ENCODE results near the gene MOV10L1.
A peak's percentile ranks its signal among the peaks of the same experiment; 100 is the strongest.
"Not testable (repeated sequence)": the region's sequence is repeated elsewhere in the genome, so short reads cannot be mapped to it uniquely, and the experiment has no call there.

Gene MOV10L1

GRCh38 chr22:50078761-50079160 is 11.0 kb upstream of the MOV10L1 start:
- DNase-seq = no peak

DNA sequence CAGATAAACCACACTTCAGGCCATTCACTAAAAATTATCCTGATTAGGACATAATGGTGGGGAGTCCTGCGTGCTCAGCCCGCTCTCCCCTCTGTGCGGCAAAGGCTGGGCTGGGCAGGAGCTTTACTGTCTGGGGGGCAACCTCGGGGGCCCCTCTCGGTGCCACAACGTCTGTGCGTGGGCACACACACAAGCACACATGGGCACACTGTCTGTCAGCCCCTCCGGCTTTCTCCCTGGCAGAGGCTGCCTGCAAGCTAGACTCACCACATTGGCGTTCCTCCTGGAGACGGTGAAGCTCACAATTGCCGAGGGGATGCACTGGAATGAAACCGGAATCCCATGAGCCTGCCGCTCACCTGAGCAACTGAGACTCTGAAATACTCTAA is 9.7 kb upstream of the MOV10L1 start:
- no peak for DNase-seq

DNA sequence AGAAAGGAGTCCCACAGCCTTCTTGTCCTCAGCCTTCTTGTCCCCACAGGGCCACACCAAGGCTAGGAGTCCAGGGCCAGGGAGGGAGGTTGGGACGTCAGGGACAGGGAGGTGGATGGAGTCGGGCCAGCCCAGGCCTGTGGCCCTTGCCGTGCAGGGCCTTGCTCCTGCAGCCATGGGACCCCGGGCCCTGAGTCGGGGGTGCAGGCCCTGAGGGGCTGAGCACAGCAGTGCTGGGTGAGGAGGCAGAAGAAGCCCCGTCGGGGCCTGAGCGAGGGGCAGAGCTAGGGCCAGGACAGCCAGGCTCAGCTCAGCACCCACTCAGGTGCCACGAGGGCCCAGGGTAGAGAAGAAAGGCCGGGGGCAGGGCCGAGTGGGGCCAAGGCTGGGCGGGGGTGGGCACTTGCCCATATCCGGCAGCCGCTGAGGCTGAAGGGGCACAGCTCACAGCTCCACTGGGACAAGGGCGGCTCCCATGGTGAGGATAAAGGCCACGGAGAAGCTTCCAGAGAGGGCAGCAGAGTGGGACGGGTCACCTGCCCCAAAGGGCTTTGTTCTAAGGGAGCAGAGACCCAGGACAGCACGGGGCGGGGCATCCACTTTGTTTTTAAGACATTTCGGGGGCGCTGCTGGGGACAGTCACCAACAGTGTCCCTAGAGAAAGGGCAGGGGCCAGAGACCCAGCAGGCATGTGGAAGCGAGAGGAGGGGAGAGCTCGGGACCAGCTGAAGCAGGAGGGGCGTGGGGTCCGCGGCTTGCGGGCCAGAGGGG is 8.2 kb upstream of the MOV10L1 start:
- DNase-seq = no peak

- DNase-seq = no peak
Observed at GRCh38 chr22:50082197-50082715, 7.5 kb upstream of the MOV10L1 start.

- no peak for DNase-seq
Observed at GRCh38 chr22:50082961-50083461, 6.8 kb upstream of the MOV10L1 start.

DNA sequence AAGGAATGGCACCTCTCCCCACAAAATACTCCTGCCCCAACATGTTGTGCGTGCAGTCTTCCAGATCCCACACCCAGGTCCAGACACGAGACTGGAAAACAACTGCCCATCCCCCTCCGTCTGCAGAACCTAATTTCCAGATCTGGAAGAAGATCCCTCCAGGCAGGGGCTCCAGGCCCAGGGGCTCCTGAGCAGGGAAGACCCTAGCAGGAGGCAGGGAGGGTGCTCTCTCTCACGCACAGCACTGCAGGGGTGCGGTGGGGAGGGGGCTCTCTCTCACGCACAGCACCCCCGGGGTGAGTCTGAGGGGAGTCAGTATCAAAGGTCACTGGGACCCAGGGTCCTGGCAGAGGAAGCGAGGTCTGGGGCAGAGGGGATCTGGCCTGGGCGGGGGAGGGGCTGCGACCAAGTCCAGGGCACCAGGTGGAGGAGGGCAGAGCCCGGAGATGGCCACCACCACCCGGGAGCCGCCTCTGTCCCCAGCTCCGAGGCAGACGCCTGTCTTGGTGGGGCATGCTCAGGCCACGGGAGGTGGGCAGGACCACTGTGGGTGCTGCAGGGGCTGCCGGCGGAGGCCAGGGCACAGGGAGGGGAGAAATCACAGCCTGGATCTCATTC is 6.2 kb upstream of the MOV10L1 start:
- DNase-seq = no peak

DNA sequence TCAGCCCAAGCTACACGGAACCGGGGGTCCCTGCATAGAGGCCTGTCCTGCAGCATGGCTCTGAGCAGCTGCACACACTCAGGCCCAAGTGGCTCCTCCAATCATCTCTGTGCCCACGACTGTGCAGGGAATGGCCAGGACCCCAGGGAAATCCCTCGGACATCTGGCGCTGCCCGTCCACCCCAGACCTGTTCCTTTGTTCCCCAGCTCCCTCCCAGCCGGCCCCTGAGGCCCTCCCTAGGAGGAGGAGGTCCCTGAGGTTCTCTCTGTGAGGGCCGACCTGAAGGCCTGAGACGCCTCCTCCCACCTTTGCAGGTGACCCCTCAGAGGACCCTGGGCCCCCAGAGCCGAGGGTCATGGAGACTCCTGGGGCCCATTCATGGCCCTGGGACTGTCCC is 5.7 kb upstream of the MOV10L1 start:
- no peak for DNase-seq

GRCh38 chr22:50084614-50085021 is 5.2 kb upstream of the MOV10L1 start:
- DNase-seq = no peak

DNA sequence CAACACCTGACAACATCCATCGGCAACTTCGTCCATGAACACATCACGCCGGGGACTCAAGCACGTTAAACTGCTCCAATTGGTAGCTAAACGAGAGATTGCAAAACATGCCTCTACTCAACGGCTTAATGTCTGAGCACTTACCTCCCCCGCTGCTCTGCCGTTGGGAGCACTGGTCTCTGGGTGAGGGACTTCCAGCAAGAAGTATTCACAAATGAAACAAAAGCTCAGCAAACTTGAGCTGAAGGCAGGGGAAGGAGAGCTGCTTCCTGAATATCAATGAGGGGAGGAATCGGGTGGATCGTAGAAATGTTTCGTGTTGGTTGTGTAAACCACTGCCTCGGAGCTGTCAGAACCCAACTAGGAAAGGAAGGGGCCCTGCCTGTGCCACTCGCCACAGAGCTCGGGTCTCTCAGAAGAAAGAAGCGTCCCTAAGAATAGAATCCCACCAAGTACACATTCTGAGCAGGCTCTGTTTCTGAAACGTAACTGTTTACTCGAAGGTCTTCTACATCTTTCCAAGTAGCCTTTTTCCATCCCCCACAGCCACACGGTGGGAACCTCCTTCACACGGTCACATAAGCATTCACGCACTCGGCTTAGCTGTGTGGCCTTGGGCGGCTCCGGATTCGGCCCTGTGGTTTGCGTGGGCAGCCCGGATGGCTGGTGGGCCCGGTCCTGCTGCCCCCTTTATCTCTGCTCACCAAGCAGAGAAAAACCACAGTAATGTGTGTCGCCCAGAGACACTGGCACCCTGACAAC is 4.4 kb upstream of the MOV10L1 start, which contains the start of gene MLC1:
Gene MLC1 (minus strand): TSS at position 216 of the 762 bp plus-strand sequence. CDS start 524 bp downstream, outside the sequence.
- DNase-seq = no peak

DNA sequence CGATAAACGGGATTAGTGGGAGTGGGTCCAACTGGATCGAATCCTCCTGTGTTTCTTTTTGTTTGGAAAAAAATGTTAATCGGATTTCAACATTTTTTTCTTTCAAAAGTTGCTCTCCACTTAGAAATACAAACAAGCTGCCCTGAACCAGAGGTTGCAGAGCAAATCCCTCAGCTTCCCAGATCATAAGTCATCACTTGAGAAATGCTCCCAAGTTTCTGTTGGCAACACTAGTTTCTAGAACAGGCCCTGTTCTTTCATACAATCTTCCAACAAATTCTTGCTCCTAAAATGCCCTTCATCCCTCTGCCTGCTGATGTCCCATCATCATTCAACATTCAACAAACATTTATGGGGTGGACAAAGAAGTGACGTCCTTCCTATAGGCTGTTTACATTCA is 3.3 kb upstream of the MOV10L1 start:
- no peak for DNase-seq

- DNase-seq = not testable (repeated sequence)
Observed at GRCh38 chr22:50086975-50087374, 2.8 kb upstream of the MOV10L1 start.

- no peak for DNase-seq
Observed at GRCh38 chr22:50087646-50088045, 2.2 kb upstream of the MOV10L1 start.

- no peak for DNase-seq
Observed at GRCh38 chr22:50088096-50088495, 1.7 kb upstream of the MOV10L1 start.

GRCh38 chr22:50089231-50089630 is 575 bp upstream of the MOV10L1 start:
- DNase-seq = no peak

- DNase-seq = no peak
Observed at GRCh38 chr22:50090412-50090714, 557 bp downstream of the MOV10L1 start.

- DNase-seq = peak in 1 of 3 experiments; percentile 12
Observed at GRCh38 chr22:50091092-50091768, 1.4 kb downstream of the MOV10L1 start.

GRCh38 chr22:50092342-50092741 is 2.5 kb downstream of the MOV10L1 start:
- DNase-seq = no peak

GRCh38 chr22:50098052-50098451 is 8.2 kb downstream of the MOV10L1 start:
- DNase-seq = no peak

- DNase-seq = peak in 1 of 3 experiments; percentile 1
Observed at GRCh38 chr22:50101870-50102565, 12.2 kb downstream of the MOV10L1 start.

DNA sequence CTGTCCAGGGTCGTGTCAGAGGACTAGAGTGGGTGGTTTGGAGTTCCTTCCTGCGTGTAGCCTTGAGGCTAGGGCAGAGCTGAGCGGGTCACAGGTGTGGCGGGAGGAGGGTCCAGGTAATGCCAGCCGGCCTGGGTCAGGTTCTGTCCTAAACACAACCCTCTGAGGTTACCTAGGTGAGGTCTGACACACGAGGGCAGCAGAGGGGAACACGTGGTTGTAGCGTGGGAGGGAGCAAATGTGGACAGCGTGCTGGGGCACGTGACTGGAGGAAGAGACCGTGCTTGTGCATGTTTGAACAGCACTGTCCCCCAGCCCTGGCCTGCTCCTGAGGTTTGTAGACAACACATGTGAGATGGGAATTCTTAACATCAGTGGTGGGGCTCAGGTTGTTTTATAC is 13.1 kb downstream of the MOV10L1 start:
- DNase-seq = peak in 2 of 3 experiments; percentile 38 to 65

- DNase-seq = peak in 1 of 3 experiments; percentile 1
Observed at GRCh38 chr22:50104141-50104544, 14.3 kb downstream of the MOV10L1 start.

Data from NCI-H1417 (cell line).